ENCODE results near the gene RNU7-1.
A peak's percentile ranks its signal among the peaks of the same experiment; 100 is the strongest.

The RNU7-1 gene

GRCh38 chr12:6919588-6919987 is 24.0 kb upstream of the RNU7-1 start:
- DNase-seq: no peak

- DNase-seq: no peak
Measured at GRCh38 chr12:6921539-6921938, 22.1 kb upstream of the RNU7-1 start.

GRCh38 chr12:6921996-6922946 is 21.3 kb upstream of the RNU7-1 start:
- DNase-seq: no peak

- no peak for DNase-seq
Measured at GRCh38 chr12:6923003-6923732, 20.4 kb upstream of the RNU7-1 start.

GRCh38 chr12:6923851-6924250 is 19.8 kb upstream of the RNU7-1 start:
- DNase-seq: no peak

GRCh38 chr12:6925239-6925539 is 18.4 kb upstream of the RNU7-1 start:
- DNase-seq: peak; percentile 85

GRCh38 chr12:6925540-6926279 is 17.9 kb upstream of the RNU7-1 start:
- peak; percentile 94 for DNase-seq

GRCh38 chr12:6927379-6928021 is 16.1 kb upstream of the RNU7-1 start, which contains the start of gene ATN1:
ATN1 (plus strand) TSS chr12:6927959; CDS start chr12:6934002, 6,043 bp downstream.
- peak; percentile 96 for DNase-seq

- DNase-seq: no peak
Measured at GRCh38 chr12:6928022-6928702, 15.5 kb upstream of the RNU7-1 start.

- no peak for DNase-seq
Measured at GRCh38 chr12:6928703-6929407, 14.8 kb upstream of the RNU7-1 start.

- no peak for DNase-seq
Measured at GRCh38 chr12:6929466-6930452, 13.9 kb upstream of the RNU7-1 start.

GRCh38 chr12:6932766-6933165 is 10.8 kb upstream of the RNU7-1 start:
- DNase-seq: no peak

GRCh38 chr12:6934110-6934509 is 9.5 kb upstream of the RNU7-1 start:
- no peak for DNase-seq

GRCh38 chr12:6935371-6936193 is 8.0 kb upstream of the RNU7-1 start:
- no peak for DNase-seq

- DNase-seq: no peak
Measured at GRCh38 chr12:6936194-6936635, 7.4 kb upstream of the RNU7-1 start.

- peak; percentile 93 for DNase-seq
Measured at GRCh38 chr12:6936636-6937480, 6.8 kb upstream of the RNU7-1 start.

- DNase-seq: peak; percentile 100
Measured at GRCh38 chr12:6937481-6938352, 5.9 kb upstream of the RNU7-1 start.

All from NCI-H2171 treated with DMSO at 0.1 percent for 48 hours (cell line).